Measurements from ENCODE around the gene TTC32. TPM values are rescaled to one million over a fixed set of nuclear protein-coding genes. Genes with fewer than 3 reads are reported as not detected.
A peak's percentile ranks its signal among the peaks of the same experiment; 100 is the strongest.

The TTC32 gene
- total RNA-seq: 10 to 100 TPM; 10.8 to 42.6 (median 17.7) TPM

GRCh38 chr2:19901442-19902215, at the start of gene TTC32:
TSS of gene TTC32 (minus strand) at chr2:19901983. CDS start at chr2:19901854, 129 bp downstream.
- Histone ChIP-seq H3K9me3 (no peaks in the 10 kb centered on the region), H3K4me3 (peak within 1 kb of the TSS; percentile 57), H3K27ac (peak within 1 kb of the TSS; percentile 85), H3K4me1 (peaks cover 39% of the 10 kb centered on the region), H3K27me3 (no peaks in the 10 kb centered on the region), H3K36me3 (no peaks in the 10 kb centered on the region)
- WGBS: 1% methylated on average over 40 of the region's 65 CpGs
- TF ChIP-seq CTCF (IDR thresholded peaks at IDR 0.05) (no peak), POLR2AphosphoS5 (IDR thresholded peaks at IDR 0.05) (peak; percentile 74 to 94 (median 80)), EP300 (IDR thresholded peaks at IDR 0.05) (no peak), POLR2A (IDR thresholded peaks at IDR 0.05) (peak; percentile 74 to 93)
- DNase-seq (ENCODE audit: low spot score in 2 of 2): peak; percentile 96 to 97

GRCh38 chr2:19949071-19949470, 47.3 kb upstream of the TTC32 start:
- H3K4me3 ChIP-seq: no peak overlapping the region
- no peak overlapping the region for H3K27ac ChIP-seq
- peaks cover 9% of the 10 kb centered on the region for H3K36me3 ChIP-seq
- DNase-seq (ENCODE audit: low spot score in 2 of 2): no peak
- no peaks in the 10 kb centered on the region for H3K27me3 ChIP-seq
- no peaks in the 10 kb centered on the region for H3K4me1 ChIP-seq
- H3K9me3 ChIP-seq: no peaks in the 10 kb centered on the region
- TF ChIP-seq CTCF (IDR thresholded peaks at IDR 0.05): no peak
- TF ChIP-seq POLR2A (IDR thresholded peaks at IDR 0.05): no peak
- no peak for TF ChIP-seq EP300 (IDR thresholded peaks at IDR 0.05)
- no peak for TF ChIP-seq POLR2AphosphoS5 (IDR thresholded peaks at IDR 0.05)

- H3K36me3 ChIP-seq: peaks cover 9% of the 10 kb centered on the region
- no peak overlapping the region for H3K4me3 ChIP-seq
- H3K27me3 ChIP-seq: no peaks in the 10 kb centered on the region
- 93% methylated on average over 4 of the region's 4 CpGs for WGBS
- TF ChIP-seq POLR2A (IDR thresholded peaks at IDR 0.05): no peak
- no peak for TF ChIP-seq POLR2AphosphoS5 (IDR thresholded peaks at IDR 0.05)
- TF ChIP-seq EP300 (IDR thresholded peaks at IDR 0.05): no peak
- no peak for TF ChIP-seq CTCF (IDR thresholded peaks at IDR 0.05)
- no peaks in the 10 kb centered on the region for H3K9me3 ChIP-seq
- H3K27ac ChIP-seq: no peak overlapping the region
- no peaks in the 10 kb centered on the region for H3K4me1 ChIP-seq
- no peak for DNase-seq (ENCODE audit: low spot score in 2 of 2)
Measured at GRCh38 chr2:19947184-19947940, 45.6 kb upstream of the TTC32 start.

- DNase-seq (ENCODE audit: low spot score in 2 of 2): no peak
- 70% methylated on average over 2 of the region's 2 CpGs for WGBS
- Histone ChIP-seq H3K4me1 (no peaks in the 10 kb centered on the region), H3K4me3 (no peak overlapping the region), H3K27ac (no peak overlapping the region), H3K36me3 (peaks cover 5% of the 10 kb centered on the region), H3K27me3 (no peaks in the 10 kb centered on the region), H3K9me3 (no peaks in the 10 kb centered on the region)
- no peak for TF ChIP-seq POLR2A (IDR thresholded peaks at IDR 0.05)
- no peak for TF ChIP-seq CTCF (IDR thresholded peaks at IDR 0.05)
- TF ChIP-seq POLR2AphosphoS5 (IDR thresholded peaks at IDR 0.05): no peak
- TF ChIP-seq EP300 (IDR thresholded peaks at IDR 0.05): no peak
Measured at GRCh38 chr2:19944205-19944845, 42.5 kb upstream of the TTC32 start.

- H3K27ac ChIP-seq: no peak overlapping the region
- WGBS: 71% methylated on average over 1 of the region's 1 CpG
Measured at GRCh38 chr2:19943189-19943588, 41.4 kb upstream of the TTC32 start.

More at GRCh38 chr2:19943189-19943588, 41.4 kb upstream of the TTC32 start:
- H3K4me3 ChIP-seq: no peak overlapping the region
- DNase-seq (ENCODE audit: low spot score in 2 of 2): no peak
- no peaks in the 10 kb centered on the region for H3K9me3 ChIP-seq
- TF ChIP-seq EP300 (IDR thresholded peaks at IDR 0.05) (no peak), POLR2AphosphoS5 (IDR thresholded peaks at IDR 0.05) (no peak), POLR2A (IDR thresholded peaks at IDR 0.05) (no peak), CTCF (IDR thresholded peaks at IDR 0.05) (no peak)
- H3K27me3 ChIP-seq: no peaks in the 10 kb centered on the region
- H3K4me1 ChIP-seq: no peaks in the 10 kb centered on the region
- peaks cover 9% of the 10 kb centered on the region for H3K36me3 ChIP-seq

All from suprapubic skin (tissue), 4 donors.